GM18499 (cell line): ENCODE data around the gene STRADA.

Source experiments
- ATAC-seq: cut with Tn5 transposase; IDR thresholded peaks from one replicate; pipeline ENCODE4 v1.9.1; 2021; ENCODE audit warnings: moderate number of reproducible peaks; ENCODE audit not compliant: insufficient read depth, unreplicated experiment

STRADA gene, protein sequence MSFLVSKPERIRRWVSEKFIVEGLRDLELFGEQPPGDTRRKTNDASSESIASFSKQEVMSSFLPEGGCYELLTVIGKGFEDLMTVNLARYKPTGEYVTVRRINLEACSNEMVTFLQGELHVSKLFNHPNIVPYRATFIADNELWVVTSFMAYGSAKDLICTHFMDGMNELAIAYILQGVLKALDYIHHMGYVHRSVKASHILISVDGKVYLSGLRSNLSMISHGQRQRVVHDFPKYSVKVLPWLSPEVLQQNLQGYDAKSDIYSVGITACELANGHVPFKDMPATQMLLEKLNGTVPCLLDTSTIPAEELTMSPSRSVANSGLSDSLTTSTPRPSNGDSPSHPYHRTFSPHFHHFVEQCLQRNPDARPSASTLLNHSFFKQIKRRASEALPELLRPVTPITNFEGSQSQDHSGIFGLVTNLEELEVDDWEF

DNA sequence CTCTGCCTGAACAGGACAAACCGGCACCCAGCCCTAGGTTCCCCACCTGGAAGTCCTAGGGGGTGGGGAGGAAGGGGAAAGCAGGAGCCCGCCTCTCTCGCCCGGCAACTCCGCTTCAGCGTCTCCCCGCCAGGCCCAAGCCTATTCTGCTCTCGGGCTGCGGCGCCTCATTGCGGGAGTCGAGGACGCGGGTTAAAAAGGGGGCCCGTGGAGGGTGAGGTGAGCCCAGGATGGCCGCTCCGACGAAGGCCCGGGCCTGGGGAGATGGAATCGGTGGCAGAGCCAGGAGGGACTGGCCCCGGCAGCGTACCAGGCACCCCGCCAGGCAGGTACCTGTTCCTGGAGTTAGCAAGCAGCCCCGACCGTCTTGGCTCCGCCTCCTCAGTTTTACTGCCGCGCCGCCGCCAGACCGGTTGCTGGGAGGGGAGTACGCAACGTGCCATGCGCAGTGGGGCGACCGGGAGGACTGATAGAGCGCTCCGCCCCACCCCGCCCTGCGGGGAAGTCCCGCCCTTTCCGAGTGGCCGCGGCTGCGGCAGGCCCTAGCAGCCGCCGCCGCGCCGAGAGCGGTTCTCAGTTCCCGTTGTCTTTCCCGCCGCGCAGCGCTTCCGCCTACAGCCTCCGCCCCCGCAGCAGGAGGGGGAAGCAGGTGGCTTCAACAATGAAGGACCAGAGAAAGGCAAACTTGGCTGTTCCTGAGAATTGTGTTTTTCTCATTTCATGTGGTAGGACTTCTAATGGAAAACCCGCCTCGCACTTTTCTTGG, at the start of gene STRADA:
STRADA (minus strand) TSS at position 392 of the 766 bp plus-strand sequence. CDS start 13,430 bp downstream, outside the sequence.
- ATAC-seq, result peak; percentile 48

DNA sequence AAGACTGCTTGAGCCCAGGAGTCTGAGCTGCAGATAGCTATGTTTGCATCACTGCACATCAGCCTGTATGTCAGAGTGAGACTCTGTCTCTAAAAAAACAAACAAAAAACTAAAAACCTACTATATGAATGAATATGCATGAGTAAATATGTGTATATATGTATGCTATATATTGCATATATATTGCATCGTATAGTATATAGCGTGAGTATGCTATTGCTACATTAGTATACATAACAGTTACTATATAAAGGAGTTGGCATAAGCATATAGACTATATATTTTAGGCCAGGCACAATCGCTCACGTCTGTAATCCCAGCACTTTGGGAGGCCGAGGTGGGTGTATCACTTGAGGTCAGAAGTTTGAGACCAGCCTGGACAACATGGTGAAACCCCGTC, 48.5 kb upstream of the STRADA start:
- no peak for ATAC-seq

DNA sequence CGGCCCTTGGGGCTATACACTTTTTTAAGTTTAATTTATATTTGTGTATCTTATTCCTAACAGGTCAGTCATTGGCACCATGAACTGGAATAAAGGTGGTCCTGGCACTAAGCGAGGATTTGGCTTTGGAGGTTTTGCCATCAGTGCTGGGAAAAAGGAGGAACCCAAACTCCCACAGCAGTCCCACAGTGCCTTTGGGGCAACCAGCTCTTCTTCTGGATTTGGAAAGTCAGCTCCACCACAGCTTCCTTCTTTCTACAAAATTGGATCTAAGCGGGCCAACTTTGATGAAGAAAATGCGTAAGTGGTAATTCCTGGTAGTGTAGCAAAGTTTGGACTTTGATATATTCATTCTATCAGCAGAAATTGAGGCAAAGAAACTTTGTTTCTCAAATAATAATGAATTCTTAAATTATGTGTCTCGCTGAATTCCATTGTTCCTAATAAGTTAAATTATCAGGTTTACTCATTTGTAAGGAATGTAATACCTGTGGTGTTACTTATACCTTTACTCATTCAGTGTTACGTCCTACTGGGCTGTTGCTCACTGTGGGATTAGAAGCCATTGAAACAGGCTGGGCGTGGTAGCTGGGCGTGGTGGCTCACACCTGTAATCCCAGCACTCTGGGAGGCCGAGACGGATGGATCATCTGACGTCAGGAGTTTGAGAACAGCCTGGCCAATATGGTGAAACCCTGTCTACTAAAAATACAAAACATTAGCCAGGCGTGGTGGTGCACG, 45.5 kb upstream of the STRADA start:
- ATAC-seq, result no peak

DNA sequence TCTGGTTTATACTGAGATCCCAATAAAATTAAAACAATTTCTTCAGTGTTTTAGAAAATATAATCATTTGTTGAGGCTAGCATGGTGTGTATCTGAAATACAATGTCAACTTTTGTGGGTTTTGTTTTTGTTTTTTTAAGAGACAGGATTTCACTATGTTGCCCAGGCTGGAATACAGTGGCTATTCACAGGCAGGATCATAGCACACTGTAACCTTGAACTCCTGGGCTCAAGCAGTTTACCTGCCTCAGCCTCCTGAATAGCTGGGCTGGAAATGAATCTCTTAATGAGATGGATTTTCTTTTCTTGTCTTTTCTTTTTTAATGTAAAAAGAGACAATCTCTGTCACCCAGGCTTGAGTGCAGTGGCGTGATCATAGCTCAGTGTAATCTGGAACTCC, 44.5 kb upstream of the STRADA start:
- no peak for ATAC-seq

DNA sequence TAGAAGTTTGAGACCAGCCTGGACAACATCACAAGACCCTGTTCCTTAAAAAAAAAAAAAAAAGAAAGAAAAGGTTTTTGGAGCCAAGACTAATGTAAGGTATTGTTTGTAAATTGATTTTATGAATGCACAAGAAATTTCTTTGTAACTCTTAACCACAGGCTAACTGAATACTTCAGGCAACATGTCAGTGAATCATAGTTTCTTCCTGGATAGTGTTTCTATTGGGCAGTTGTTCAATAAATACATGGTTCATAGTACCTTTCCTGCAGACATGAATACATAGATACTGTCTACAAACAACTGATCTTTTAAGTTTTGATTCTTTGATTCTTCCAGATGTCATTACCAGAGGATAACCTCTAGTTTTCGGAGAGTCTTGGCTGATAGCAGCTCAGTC, 44.0 kb upstream of the STRADA start:
- no peak for ATAC-seq

DNA sequence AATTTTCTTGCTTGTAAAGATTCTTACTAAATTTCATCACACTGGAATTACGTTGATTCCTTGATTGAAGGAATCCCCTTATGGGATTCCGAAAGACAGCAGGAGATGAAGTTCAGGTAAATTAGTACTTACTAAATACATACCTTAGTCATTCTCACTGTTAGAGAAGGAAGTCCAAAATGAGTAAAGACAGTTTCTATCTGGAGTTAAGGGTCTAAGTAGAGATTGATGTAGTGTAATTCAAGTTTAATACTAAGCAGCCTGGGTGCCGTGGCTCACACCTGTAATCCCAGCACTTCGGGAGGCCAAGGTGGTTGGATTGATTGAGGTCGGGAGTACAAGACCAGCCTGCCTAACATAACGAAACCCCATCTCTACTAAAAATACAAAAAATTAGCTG, 41.9 kb upstream of the STRADA start:
- ATAC-seq, result no peak

DNA sequence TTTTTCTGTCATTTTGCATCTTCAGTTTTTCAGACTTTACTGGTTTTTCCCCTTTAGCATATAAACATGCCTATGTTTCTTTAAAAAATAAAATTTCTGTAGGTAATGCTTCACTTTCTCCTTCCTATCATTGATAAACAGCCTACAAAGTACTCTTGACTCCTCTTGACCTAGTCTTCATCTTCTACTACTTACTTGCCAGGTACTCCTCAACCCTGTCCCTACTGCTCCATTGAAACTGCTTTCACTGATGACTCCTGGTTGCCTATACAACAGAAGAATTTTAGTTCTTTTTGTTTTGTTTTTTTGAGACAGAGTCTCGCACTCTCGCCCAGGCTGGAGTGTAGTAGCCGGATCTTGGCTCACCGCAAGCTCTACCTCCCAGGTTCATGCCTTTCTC, 39.3 kb upstream of the STRADA start:
- no peak for ATAC-seq

DNA sequence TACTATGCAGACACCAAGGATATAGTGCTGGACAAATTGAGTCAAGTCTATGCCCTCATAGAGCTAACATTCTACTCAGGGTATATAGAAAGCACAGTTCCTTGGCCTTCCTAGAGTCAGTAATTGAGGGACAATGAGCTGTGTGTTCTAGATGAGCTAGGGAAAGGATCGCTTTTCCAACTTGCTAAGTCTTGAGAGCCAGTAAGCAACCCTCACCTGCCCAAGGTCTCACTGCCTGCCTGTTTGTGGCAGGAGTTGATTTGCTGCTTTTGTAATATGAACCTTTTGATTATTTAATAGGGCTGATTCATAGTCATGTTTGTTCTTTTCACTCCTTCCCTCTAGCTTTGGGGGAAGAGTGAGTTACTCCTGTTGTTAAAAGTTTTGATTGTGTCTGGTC, 38.9 kb upstream of the STRADA start:
- no peak for ATAC-seq

DNA sequence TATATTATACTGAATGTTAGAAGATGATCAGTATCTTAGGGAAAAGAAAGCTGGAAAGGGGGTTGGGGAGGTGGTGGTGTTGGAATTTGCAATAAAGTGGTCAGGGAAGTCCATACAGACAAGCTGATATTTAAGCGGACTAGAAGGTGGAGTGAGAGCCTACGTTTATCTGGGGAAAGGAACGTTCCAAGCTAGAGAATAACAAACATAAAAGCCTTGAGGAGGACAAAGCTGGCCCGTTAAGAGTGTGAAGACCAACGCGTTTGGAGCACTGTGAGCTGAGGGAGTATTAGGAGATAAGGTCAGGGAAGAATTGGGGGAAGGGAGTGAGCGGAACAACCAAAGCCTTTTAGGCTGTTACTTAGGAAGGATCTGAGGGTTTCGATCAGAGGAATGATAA, 33.8 kb upstream of the STRADA start:
- ATAC-seq, result no peak

DNA sequence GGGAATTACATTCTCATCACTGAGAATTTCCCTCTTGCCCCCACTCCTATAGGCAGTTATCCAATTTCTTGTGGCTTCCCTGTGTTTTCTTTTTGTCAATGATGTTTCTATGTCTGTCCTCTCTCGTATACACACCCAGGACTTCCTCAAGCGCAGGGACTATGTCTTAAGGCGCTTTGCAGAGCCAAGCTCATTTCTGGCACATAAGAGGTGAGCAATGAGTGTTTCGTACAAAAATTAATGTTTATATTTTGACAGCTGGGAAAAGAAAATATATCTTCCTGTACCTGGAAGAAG, 33.3 kb upstream of the STRADA start:
- ATAC-seq, result no peak

DNA sequence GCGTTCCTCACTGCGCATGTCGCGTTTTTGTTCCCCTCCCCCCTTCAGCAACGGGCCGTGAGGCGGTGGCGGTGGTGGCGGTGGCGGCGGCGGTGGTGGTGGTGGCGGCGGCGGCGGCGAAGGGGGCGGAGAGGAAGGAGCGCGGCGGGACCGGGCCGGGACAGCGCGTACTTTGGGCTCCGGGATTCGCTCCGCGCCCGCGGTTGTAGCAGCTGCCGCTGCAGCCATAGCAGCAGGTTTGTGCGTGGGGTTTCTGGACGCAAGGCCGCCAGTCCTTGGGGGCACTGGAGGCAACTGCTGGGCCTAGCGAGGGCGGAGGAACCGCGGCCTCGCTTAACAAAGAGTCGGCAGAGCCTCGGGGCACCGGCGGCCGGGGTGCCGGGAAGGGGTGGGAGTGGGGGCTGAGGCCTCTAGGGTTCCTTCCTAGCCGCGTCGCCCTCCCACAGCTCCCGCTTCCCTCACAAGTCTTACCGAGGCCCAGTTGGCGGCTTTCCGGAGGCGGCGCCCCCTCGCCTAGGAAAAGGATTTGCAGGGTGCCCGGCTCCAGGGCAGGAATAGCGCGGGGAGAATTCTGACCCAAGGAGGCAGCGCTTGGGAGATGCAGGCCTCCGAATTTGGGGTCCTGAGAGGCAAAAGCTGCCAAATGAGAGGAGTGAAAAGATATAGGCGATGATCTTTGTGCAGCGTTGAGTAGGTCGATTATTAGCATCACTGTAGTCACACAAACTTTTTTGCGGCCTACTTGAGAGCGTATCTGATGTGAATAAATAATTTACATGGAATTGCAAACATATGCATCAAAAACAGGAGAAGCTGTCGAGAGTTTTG, 32.8 kb upstream of the STRADA start, which contains the start of gene DDX42:
DDX42 (plus strand) TSS at position 30 of the 828 bp plus-strand sequence. CDS start 12,880 bp downstream, outside the sequence.
- no peak for ATAC-seq

DNA sequence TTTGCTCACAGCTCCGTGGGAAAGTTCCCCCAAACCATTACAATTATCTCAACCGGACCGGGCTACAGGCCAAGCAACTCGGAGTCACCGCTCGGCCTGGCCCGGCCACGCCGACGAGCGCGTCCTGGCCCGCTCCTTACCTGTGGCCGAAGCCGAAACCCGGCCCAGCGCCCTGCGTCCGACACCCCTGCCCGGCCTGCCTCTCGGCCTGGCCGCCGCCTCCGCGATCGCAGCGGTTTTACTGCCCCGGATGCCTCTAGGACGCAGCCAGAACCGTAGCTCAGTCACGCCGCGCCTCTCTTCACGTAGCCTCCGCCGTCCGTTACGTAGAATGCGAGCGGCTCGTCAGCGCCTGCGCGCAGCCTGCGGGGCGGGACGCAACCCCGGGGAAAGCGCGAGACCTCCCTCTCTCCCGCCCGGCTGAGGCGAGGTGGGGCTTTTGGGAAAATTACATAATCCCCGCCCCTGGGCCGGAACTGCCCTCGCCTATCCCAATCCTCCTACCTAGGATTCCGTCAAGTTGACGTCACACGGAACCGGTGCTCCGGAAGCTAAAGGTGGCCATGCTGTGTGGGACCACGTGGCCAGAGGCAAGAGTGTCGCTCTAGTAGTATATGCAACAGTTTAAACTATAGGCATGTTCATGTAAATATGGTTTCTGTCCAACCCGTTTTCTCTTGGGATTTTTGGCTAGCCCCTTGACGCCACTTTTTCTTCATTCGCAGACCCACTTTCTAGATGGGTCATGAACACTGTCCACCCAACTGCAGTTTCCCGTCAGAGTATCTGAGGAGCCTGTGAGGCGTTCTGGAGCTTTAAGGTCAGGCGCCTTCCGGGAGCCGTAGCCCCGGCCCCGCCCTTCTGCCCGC, 31.9 kb upstream of the STRADA start, which contains the start of gene CCDC47:
CCDC47 (minus strand) TSS at position 326 of the 869 bp plus-strand sequence. CDS start 7,422 bp downstream, outside the sequence.
- ATAC-seq, result peak; percentile 76

DNA sequence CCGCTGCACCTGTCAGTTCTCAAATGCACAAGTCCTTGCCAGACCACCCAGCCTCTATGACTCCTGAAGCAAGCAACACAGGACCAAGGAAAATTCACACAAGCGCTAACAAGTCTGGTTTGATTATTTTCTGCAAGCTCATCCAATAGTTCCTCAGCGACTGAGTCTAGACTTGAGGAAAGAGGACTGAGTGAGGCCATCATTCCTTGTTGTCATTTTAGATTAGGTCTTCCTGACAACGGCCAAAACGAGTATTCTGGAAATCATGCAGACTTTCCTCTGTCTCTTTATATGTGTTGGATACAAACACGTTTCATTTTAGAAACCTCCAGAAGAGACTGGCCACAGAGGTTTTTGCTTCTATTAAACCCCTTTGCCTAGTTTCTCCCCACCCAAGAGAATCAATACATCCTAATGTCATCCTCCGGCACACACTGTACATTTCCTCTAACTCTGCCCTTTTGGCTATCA, 31.2 kb upstream of the STRADA start:
- ATAC-seq, result no peak

DNA sequence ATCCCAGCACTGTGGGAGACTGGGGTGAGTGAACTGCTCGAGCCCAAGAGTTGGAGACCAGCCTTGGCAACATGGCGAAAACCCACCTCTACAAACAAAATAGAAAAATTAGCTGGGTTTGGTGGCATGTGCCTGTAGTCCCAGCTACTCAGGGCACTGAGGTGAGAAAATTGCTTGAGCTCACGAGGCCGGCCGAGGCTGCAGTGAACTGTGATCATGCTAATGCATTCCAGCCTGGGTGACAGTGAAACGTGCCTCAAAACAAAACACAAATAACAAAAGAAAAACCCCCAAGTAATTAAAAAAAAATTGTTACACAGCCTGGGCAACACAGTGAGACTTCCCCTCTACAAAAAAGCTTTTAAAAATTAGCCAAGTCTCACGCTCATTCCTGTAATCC, 26.8 kb upstream of the STRADA start:
- ATAC-seq, result no peak

DNA sequence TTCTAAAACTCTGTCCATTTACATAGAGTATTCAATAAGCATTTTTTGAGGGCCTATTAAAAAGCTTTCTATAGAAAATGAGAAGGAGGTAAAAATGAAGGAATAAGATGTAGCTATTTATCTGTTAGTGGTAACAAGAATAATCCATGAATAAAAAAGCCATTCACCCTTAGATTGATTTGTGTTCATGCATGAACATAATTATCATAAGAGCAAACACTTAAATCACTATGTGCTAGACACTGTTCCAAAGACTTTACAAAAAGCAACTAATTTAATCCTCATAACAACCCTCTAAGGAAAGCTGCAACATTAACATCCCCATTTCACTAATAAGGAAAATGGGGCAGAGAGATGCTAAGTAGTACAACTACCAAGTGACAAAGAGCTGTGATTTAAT, 25.2 kb upstream of the STRADA start:
- ATAC-seq, result no peak

DNA sequence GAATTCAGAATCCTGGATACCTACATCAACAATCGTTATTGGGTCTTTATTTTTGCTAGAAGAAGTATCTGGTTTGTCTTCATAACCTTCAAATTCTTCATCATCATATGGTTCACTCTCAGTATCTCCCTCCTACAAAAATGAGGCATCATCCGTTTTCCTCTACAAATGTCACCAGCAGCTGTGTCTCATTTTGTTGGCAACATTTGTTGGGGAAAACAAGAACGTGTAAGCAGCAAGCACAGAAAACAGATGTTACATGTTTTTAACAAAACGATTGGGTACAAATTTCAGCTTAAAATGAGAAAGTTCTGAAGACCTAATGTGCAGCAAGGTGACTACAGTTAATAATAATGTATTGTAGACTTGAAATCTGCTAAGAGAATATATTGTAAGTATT, 23.1 kb upstream of the STRADA start:
- no peak for ATAC-seq

DNA sequence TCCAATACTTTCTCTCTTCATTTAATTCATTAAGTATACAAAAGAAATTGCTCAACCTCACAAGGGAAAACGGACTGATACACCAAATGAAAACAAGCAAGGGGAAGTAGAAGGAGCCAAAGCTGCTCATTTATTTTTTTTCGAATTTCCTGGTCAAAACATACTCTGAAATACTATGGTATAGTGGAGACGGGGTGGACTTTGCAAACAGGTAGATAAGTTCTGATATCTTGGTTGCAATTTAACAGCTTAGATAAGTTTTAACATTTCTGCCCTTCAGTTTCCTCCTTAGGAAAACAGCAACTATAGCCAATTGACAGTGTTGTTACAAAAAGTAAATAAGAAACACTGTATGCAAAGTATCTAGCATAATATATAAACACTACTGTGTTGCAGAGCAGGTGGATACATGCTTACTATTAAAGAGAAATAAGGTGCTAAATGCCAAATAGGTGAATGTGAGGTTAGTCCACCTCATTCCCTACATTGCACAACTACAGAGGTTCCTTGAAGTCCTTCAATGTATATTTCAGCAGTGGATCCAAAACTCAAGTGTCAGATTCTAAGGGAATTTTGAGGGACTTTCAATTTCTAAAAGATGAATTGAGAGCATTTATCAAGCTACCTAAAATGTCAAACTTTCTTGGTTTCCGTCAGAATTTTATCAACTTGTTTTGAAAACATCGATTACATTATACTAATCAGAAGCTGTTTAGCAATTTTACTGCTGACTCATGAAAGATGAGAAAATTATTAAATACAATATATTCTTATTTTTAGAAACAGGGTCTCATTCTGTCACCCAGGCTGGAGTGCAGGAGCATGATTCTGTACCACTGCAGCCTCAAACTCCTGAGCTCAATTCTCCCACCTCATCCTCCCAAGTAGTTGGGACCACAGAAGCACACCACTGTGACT, 20.8 kb upstream of the STRADA start:
- ATAC-seq, result no peak
